ENCODE measurements around the gene FSTL4. TPM values are rescaled to one million over a fixed set of nuclear protein-coding genes. Genes with fewer than 3 reads are reported as not detected.
"Not testable (repeated sequence)": the region's sequence is repeated elsewhere in the genome, so short reads cannot be mapped to it uniquely, and the experiment has no call there.

Gene FSTL4
- total RNA-seq, 1 experiment from 2014 or later: 0.40 TPM

DNA sequence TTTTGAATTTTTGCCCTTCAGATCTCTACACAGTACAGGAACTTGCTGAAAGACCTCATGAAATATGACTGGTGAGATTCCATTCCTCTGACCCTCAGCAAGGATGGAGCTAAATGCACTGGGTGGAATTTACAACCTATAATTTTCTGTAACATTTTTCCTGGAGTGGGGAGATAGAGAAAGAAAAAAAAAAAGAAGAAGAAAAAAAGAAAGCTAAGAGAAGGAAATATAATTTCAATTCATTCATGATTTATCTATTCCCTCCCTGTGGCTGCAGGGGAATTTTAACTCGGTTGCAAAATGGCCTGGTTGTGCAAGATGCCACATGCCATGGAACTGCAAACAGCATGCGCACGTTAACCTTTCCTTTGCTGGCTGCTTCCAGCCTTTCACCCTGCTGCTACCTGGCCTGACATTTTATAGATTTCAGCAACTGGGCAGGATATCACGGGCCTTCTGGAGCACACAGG lies 155.4 kb downstream of the FSTL4 start:
- no peak for DNase-seq (ENCODE audit: low read depth)

DNA sequence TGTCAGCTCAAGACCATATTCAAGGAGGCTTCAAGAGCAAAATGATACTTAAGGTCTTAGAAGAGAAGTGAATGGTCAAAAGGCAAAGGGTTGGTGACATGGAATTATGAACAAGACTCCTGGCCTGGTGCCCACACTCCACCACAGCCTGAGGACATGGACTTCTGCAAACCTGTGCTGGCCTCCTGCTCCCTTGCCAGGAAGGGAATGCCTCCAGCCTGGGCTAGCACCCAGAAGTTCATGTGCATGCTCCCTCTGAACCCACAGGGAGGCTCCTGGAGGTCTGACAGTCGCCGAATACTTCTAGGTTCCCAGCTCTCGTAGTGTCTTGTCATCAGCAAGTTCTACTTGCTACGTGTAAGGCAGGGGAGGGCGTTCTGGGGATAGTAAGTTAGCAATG lies 156.7 kb downstream of the FSTL4 start:
- no peak for DNase-seq (ENCODE audit: low read depth)

DNA sequence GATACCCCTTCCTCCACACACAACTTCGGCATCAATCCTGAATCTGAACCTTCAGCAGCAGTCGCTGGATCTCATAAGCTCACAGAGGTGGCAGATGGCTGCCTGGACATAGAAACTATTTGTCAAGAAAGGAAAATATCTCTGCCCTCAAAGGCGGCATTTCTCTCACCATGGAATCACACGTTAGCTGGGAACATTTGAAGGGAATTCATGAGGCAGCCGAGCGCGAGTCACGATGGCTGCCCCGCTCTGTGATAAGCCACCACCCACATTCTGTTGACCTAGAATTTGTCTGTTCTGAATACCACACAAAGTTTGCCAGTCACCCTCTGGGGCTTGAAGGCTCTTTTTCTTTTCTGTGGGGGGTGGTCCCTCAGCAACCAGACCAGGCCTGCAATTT lies 157.9 kb downstream of the FSTL4 start:
- no peak for DNase-seq (ENCODE audit: low read depth)

DNA sequence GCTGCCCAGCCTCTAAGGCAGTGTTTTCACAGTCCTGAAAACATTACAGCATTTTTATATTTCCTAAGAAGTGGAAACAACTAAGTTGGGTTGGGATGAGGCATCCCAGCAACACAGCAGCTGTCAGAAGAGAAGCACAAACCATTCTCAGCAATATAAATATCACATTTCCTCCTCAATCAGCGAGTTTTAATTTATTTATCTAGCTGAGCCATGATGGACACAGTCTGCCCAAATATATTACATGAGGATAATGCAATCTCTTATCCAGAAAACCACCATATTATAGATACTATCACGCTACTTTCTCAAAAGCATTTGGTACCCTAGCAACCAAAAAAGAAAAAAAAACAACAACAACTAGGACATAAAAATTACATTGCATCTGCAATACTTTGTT lies 158.5 kb downstream of the FSTL4 start:
- no peak for DNase-seq (ENCODE audit: low read depth)

DNA sequence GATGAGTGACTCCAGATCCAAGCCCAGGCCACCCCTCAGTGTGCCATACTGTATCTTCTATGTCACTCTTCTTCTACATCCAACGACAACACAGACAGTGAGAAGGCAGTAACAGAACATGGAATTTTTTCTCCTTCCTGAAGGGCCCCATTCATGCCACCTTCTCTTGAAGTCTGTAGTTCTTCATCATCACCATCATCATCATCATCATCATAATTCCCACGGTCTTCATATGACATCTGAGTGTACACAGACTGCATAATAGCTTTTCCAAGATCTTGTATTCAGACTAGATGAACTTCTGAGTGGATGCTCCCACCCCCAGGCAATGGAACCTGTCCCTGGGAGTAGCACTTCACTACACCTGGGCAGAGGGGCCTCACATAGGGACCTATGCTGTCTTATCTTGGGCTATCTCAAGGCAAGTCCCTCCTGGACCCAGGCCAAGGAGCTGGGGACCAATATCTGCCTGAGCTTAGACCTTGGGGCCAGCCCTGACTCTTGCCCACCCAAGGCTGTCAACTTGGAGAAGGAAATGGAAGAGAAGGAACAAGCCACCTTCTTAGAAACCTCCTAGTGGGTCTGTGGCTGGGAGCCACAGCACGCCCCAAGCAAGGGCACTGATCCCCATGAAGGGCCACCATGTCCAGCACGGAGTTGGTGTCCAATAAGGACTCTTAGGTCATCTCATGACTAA lies 159.1 kb downstream of the FSTL4 start:
- no peak for DNase-seq (ENCODE audit: low read depth)

DNA sequence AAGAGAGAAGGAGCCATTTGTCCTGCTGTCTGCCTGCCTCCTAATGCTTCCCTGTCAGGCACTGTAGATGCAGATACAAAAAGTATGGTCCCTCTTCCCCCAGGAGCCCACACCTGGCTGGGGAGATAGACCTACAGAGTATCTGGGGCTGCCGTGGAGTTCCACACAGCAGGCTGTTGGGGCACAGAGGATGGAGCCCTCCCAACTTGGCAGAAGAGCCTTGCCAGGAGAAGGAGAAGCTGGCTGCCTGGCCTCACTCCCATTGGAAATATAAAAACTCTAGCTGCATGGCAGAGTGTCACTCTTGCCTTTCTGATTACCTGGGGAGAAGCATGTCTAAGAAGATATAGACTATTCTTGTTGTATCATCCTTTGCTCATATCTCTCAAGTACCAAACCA lies 160.4 kb downstream of the FSTL4 start:
- DNase-seq (ENCODE audit: low read depth): no peak

DNA sequence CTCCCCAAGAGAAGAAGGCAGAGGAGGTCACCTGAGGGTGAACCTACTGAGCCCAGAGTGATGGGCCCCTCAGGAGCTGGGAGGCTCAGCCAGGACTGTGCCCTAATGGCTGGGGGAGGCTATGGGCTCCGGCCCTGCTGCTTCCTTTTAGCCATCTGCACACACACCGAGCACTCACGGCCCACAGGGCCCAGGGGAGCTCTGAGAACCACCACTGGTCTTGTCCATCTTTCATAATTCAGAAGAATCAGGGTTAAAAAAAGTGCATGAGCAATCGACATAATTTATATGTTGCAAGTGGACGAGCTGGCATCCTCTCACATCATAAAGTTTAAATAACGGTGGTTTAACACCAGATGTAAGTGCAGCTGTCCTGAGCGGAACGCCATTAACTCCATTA lies 162.1 kb downstream of the FSTL4 start:
- no peak for DNase-seq (ENCODE audit: low read depth)

DNA sequence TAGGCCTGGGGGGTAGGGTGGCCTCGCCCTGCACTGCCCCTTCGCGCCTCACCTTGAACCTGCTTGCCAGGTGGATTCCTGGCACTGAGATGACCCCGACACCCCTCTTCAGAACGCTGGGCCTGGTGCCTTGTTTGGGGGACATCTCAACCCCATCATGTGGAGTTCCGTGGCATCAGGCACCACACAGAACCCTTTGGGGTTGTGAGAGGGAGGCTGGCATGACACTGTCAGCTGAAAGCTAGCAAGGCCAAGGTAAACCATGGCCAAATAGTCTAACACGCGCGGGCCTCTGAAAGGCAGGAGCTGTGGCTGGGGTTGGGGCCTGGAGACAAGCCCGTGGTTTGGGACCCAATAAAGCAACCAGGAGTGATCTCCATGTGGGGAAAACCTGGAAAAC lies 163.2 kb downstream of the FSTL4 start:
- no peak for DNase-seq (ENCODE audit: low read depth)

DNA sequence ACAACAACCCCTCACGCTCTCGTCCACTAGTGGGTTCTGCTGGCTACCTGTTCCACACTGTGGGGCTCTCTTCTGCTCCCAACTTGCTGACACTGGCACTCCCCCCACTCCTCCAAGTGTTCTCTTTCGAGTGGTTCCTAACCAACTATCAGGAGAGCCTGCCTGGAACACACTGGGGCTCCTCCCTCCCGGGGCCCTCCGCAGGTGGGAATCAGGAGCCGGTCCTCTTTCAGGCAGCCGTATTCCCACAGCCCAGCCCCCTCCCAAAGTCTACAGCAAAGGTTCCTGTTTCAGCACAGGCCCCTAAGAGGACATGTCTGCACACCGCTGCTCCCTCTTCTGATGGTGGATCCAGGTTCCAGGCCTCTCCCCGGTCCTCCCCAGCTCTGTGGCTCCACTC lies 165.9 kb downstream of the FSTL4 start:
- no peak for DNase-seq (ENCODE audit: low read depth)

GRCh38 chr5:133445744-133446143 lies 166.6 kb downstream of the FSTL4 start:
- no peak for DNase-seq (ENCODE audit: low read depth)

GRCh38 chr5:133445204-133445603 lies 167.1 kb downstream of the FSTL4 start:
- not testable (repeated sequence) for DNase-seq (ENCODE audit: low read depth)

DNA sequence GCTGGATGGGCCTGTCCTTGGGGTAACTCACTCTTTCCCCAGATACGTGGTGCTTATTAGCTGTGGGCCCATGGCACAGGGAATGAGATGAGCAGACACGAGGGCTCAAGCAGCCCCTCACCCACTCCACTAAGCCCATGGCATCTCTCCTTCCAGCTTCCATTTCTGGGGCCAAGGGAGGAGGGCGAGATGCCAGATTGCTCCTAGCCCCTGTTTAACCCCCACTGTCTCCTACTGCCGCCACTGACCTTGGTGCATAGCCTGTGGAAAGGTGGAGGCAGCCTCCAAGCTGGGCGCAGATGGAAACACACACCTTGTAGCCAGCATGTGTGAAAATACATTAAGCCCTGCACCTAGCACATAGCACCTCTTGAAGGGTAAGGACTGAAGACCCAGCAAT lies 167.6 kb downstream of the FSTL4 start:
- DNase-seq (ENCODE audit: low read depth): no peak

DNA sequence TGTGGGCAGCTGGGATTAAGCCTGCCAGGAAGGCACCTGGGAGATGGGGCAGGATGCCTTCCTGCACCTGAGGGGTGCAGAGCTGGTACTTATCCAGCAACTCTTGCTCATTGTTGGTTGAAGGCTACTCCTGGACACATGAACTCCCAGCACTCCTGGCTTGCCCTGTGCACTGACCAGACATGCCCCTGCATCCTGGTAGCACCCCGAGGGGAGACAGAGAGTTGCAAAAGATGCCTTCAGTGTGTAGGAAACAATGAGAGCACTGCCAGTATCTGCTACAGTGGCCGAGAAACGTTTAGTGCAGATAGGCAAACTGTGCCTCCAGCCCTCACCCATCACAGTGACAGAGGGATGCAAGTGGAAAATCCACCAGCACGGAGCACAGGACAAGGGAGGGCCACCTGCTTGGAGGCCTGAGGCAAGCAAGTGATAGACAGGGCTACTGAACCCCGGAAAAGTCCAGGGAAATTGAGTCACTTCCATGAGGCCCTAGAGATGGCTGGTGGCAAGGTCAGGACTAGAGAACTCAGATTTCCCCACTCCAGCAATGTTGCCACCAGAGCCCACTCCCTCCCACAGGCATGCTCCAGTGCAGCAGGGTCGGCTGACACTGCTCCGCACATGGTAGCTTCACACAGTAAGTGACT lies 171.1 kb downstream of the FSTL4 start:
- DNase-seq (ENCODE audit: low read depth): no peak

DNA sequence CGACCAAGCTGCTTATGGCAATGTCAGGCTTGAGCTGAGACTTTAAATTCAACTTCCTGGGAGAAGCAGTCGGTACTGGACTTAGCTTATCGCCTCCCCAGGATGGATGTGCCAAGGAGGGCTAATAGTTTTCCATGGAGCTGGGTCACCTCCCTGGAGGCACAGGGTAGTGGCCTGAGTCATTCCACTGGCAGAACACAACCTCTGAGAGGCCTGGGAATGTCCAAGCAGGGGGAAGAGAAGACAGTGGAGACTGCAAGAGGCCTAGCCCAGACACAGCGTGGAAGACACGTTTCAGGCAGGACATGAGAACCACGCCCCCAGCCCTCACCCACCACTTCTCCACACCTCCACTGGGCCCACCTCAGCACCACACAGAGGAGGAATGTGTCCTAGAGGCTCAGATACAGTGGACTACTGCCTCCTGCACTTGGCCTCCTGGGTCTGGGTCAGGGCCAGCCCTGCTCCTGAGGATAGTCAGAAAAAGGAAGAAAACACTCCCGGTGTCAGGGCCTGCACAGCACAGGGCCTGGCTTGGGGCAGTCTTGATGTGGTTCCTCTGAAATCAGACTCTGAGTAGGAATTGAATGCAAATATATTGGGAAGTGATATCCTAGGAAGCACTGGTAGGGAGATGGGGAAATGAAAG lies 171.8 kb downstream of the FSTL4 start:
- no peak for DNase-seq (ENCODE audit: low read depth)

DNA sequence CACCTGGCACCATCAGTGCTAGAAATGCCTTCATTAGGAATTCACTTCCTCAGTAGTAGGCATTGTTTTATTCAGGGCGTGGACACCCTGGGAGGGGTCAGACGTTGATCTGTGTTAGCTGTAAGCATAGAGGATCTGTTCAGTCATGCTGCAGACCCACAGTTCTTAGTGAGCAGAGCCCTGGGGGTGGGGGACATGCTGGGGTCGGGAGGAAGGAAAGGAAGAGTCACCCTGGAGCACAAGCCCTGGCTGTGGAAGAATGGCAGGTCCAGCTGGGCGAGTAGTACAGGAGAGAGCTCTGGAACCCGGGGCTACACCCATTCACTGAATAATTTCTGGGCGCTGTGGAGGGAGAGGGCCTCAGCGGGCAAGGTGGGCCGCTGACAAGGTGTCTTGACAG lies 172.5 kb downstream of the FSTL4 start:
- DNase-seq (ENCODE audit: low read depth): no peak

DNA sequence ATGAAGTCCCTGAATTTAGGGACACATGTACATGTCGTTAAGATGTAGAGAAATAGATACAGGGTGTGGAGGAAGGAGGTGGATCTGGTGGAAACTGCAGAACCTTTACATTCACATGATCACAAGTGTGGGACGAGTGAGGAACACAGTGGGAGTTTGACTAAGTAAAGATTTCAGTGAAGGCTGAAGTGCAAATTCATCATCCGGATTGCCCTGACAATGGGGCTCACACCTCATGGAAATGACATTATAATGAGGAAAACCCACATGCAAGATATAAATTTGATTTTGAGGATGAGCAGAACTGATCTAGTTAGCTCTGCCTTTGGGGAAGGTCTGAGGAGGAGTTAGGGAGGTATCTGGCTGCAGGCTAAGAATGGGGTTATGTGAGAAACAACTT lies 173.9 kb downstream of the FSTL4 start:
- DNase-seq (ENCODE audit: low read depth): no peak

- no peak for DNase-seq (ENCODE audit: low read depth)
Measured at GRCh38 chr5:133434336-133434735, 178.0 kb downstream of the FSTL4 start.

DNA sequence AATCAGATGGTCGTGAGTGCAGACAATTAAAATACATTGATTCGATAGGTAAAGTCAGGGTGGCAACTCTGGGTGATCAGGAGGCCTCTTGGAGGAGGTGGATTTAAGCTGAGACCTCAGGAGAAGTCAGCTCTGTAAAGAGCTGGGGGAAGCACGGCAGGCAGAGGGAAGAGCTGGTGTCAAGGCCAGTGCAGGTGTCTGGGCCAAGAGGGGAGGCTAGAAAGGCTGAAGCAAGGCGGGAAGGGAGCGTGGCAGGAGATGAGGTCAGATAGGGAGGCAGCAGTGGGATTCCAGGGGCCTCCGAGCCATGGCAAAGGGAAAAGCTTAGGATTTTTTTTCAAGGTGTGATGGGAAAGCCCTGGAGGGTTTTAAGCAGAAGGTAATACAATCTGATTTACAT lies 178.7 kb downstream of the FSTL4 start:
- DNase-seq (ENCODE audit: low read depth): no peak

- no peak for DNase-seq (ENCODE audit: low read depth)
Measured at GRCh38 chr5:133432956-133433532, 179.3 kb downstream of the FSTL4 start.

GRCh38 chr5:133431326-133431865 lies 180.9 kb downstream of the FSTL4 start:
- DNase-seq (ENCODE audit: low read depth): no peak

DNA sequence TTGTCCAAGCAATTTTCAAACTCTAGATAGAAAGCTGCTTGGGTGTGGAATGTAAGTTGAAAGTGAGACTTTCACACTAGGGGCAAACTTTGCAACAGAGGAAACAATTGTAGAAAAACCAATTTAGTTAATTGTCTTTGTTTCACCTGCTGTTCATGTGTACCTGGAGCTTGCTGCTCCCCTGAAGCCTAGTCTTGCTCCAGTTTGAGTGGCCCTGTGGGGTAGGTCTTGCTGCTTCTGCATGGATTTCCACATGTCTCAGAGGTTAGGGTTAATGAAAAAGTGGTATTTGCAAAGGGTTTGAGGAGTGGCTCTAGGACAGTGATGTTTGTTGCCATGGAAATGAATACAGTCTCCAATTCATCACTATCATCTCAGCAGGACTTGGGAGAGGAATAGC lies 182.2 kb downstream of the FSTL4 start:
- DNase-seq (ENCODE audit: low read depth): no peak

DNA sequence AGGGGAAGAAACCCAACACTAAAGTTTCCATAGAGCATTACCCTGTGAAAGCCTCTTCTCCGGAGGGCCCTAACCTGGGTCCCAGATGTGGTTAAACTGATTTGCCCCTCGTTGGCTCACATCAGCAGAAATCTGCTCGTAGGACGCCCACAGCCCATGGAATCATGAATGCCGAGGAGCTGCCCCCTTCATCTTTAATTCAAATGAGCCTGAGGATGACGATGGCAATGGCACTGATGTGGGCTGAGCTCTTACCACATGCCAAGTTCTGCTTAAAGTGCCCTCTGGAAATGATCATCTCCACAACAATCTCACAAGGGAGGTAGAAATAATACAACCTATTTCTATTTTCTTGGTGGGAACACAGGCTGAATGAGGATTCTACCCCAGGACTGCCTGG lies 183.3 kb downstream of the FSTL4 start:
- DNase-seq (ENCODE audit: low read depth): no peak

All from LHCN-M2 (cell line).